NCI-H128 (cell line): Measurements from ENCODE around the gene PRCD.

ENCODE experiments used
- DNase-seq: peaks from one replicate; lab custom pipeline; 2025; ENCODE audit not compliant: unreplicated experiment; lab: John Stamatoyannopoulos, UW

PRCD gene

GRCh38 chr17:76539631-76540271 lies at the start of gene PRCD:
Gene PRCD (plus strand): TSS chr17:76540044. CDS start chr17:76540142, 98 bp downstream.
- DNase-seq = no peak

GRCh38 chr17:76490112-76490710 lies 49.6 kb upstream of the PRCD start:
- no peak for DNase-seq

GRCh38 chr17:76491271-76492122 lies 48.3 kb upstream of the PRCD start:
- DNase-seq = no peak

GRCh38 chr17:76492123-76492988 lies 47.5 kb upstream of the PRCD start:
- DNase-seq = no peak

GRCh38 chr17:76492989-76493501 lies 46.8 kb upstream of the PRCD start:
- no peak for DNase-seq

- DNase-seq = no peak
Observed at GRCh38 chr17:76493505-76494167, 46.2 kb upstream of the PRCD start.

GRCh38 chr17:76495663-76496400 lies 44.0 kb upstream of the PRCD start:
- DNase-seq = no peak

GRCh38 chr17:76496464-76496863 lies 43.4 kb upstream of the PRCD start:
- DNase-seq = no peak

GRCh38 chr17:76497699-76497978 lies 42.2 kb upstream of the PRCD start:
- DNase-seq = no peak

- DNase-seq = peak; percentile 23
Observed at GRCh38 chr17:76497979-76498875, 41.6 kb upstream of the PRCD start.

GRCh38 chr17:76498876-76499251 lies 41.0 kb upstream of the PRCD start:
- no peak for DNase-seq

GRCh38 chr17:76499267-76499667 lies 40.6 kb upstream of the PRCD start:
- DNase-seq = no peak

- DNase-seq = no peak
Observed at GRCh38 chr17:76500074-76500746, 39.6 kb upstream of the PRCD start.

GRCh38 chr17:76500747-76501017 lies 39.2 kb upstream of the PRCD start:
- no peak for DNase-seq

GRCh38 chr17:76501018-76501826 lies 38.6 kb upstream of the PRCD start, which contains the start of gene RHBDF2:
Gene RHBDF2 (minus strand): TSS chr17:76501423. CDS start chr17:76481524, 19,899 bp downstream.
- peak; percentile 15 for DNase-seq

- no peak for DNase-seq
Observed at GRCh38 chr17:76501827-76502307, 38.0 kb upstream of the PRCD start.
